ENCODE data around the gene ZNF385B. TPM values are rescaled to one million over a fixed set of nuclear protein-coding genes. Genes with fewer than 3 reads are reported as not detected.

ZNF385B gene
- total and polyA plus RNA-seq, 4 donors, result 3.0 to 7.2 (median 3.9) TPM

DNA sequence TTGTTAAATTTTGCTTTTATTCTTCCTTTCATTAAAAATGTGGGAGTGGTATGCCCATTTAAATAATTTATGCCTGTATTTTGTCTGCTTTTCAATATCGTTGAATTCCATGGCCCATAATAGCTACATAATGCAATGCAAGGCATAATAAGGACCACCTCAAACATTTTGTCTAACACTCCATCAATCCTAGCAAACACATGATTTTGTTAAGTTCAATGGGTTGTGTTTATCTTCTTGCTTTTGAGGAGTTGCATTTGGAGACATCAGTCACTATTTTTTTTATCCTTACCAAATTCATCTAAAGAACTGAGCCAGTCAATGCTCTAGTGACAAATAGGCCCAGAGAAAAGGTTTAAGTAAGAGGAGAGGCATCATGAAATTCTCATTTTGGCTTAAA lies 145.5 kb downstream of the ZNF385B start:
- WGBS, result 94% methylated on average over 1 of the region's 1 CpG

DNA sequence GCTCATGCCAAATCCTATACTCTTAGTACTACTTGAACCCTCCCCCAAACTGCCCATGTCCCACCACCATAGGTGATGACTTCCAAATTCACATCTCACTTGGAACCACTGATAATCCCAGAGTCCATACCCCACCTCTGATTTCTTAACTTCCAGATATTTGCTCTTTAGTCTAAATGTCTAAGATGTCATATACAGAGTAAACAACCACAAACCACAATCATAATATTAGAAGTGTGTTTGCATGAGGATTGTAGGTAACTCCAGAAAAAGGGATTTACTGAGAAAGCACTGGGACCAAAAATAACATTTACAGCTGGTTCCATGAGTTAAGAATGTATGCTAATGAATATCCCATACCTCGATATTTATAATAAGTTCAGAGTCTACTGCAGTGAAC lies 146.2 kb downstream of the ZNF385B start:
- no peaks in the 10 kb centered on the region for H3K4me1 ChIP-seq (ENCODE audit: control insufficient read depth in 4 of 4, insufficient read depth in 4 of 4, low read length in 3 of 4)
- TF ChIP-seq, protein P1, sequence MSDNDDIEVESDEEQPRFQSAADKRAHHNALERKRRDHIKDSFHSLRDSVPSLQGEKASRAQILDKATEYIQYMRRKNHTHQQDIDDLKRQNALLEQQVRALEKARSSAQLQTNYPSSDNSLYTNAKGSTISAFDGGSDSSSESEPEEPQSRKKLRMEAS (IDR thresholded peaks at IDR 0.05), result no peak
- TF ChIP-seq RXRA (IDR thresholded peaks at IDR 0.05) (no peak), HNF4G (IDR thresholded peaks at IDR 0.05) (no peak), NR2F2 (IDR thresholded peaks at IDR 0.05) (no peak), FOXA1 (IDR thresholded peaks at IDR 0.05) (no peak), TAF1 (conservative IDR thresholded peaks at IDR 0.05) (no peak), ATF3 (IDR thresholded peaks at IDR 0.05) (no peak), JUND (IDR thresholded peaks at IDR 0.05) (no peak)
- TF ChIP-seq, protein P2, sequence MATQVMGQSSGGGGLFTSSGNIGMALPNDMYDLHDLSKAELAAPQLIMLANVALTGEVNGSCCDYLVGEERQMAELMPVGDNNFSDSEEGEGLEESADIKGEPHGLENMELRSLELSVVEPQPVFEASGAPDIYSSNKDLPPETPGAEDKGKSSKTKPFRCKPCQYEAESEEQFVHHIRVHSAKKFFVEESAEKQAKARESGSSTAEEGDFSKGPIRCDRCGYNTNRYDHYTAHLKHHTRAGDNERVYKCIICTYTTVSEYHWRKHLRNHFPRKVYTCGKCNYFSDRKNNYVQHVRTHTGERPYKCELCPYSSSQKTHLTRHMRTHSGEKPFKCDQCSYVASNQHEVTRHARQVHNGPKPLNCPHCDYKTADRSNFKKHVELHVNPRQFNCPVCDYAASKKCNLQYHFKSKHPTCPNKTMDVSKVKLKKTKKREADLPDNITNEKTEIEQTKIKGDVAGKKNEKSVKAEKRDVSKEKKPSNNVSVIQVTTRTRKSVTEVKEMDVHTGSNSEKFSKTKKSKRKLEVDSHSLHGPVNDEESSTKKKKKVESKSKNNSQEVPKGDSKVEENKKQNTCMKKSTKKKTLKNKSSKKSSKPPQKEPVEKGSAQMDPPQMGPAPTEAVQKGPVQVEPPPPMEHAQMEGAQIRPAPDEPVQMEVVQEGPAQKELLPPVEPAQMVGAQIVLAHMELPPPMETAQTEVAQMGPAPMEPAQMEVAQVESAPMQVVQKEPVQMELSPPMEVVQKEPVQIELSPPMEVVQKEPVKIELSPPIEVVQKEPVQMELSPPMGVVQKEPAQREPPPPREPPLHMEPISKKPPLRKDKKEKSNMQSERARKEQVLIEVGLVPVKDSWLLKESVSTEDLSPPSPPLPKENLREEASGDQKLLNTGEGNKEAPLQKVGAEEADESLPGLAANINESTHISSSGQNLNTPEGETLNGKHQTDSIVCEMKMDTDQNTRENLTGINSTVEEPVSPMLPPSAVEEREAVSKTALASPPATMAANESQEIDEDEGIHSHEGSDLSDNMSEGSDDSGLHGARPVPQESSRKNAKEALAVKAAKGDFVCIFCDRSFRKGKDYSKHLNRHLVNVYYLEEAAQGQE (IDR thresholded peaks at IDR 0.05), result no peak
- TF ChIP-seq, protein P3, sequence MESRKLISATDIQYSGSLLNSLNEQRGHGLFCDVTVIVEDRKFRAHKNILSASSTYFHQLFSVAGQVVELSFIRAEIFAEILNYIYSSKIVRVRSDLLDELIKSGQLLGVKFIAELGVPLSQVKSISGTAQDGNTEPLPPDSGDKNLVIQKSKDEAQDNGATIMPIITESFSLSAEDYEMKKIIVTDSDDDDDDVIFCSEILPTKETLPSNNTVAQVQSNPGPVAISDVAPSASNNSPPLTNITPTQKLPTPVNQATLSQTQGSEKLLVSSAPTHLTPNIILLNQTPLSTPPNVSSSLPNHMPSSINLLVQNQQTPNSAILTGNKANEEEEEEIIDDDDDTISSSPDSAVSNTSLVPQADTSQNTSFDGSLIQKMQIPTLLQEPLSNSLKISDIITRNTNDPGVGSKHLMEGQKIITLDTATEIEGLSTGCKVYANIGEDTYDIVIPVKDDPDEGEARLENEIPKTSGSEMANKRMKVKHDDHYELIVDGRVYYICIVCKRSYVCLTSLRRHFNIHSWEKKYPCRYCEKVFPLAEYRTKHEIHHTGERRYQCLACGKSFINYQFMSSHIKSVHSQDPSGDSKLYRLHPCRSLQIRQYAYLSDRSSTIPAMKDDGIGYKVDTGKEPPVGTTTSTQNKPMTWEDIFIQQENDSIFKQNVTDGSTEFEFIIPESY (IDR thresholded peaks at IDR 0.05), result no peak
- no peak overlapping the region for H3K27ac ChIP-seq (ENCODE audit: low read depth in 1 of 2, low read length in 2 of 2)
- no peak overlapping the region for H3K9ac ChIP-seq (ENCODE audit: low read depth in 1 of 2, low read length in 2 of 2)
- H3K4me3 ChIP-seq (ENCODE audit: low read depth in 1 of 3, low read length in 3 of 3), result no peak overlapping the region
- no peaks in the 10 kb centered on the region for H3K9me3 ChIP-seq (ENCODE audit: control insufficient read depth in 4 of 4, low read length in 3 of 4)
- no peaks in the 10 kb centered on the region for H3K27me3 ChIP-seq (ENCODE audit: control insufficient read depth in 4 of 4, insufficient read depth in 4 of 4, low read length in 3 of 4)
- H3K36me3 ChIP-seq (ENCODE audit: control insufficient read depth in 4 of 4, insufficient read depth in 3 of 4, low read depth in 1 of 4, low read length in 3 of 4), result no peaks in the 10 kb centered on the region
- no peak for DNase-seq (ENCODE audit: low spot score)
- 90% methylated on average over 1 of the region's 1 CpG for WGBS

More for the DNA sequence above, 145.5 kb downstream of the ZNF385B start:
- Histone ChIP-seq H3K4me3 (ENCODE audit: low read depth in 1 of 3, low read length in 3 of 3) (no peak overlapping the region), H3K4me1 (ENCODE audit: control insufficient read depth in 4 of 4, insufficient read depth in 4 of 4, low read length in 3 of 4) (no peaks in the 10 kb centered on the region), H3K9me3 (ENCODE audit: control insufficient read depth in 4 of 4, low read length in 3 of 4) (no peaks in the 10 kb centered on the region), H3K27me3 (ENCODE audit: control insufficient read depth in 4 of 4, insufficient read depth in 4 of 4, low read length in 3 of 4) (no peaks in the 10 kb centered on the region), H3K27ac (ENCODE audit: low read depth in 1 of 2, low read length in 2 of 2) (no peak overlapping the region), H3K9ac (ENCODE audit: low read depth in 1 of 2, low read length in 2 of 2) (no peak overlapping the region), H3K36me3 (ENCODE audit: control insufficient read depth in 4 of 4, insufficient read depth in 3 of 4, low read depth in 1 of 4, low read length in 3 of 4) (no peaks in the 10 kb centered on the region)
- TF ChIP-seq RAD21 (IDR thresholded peaks at IDR 0.05) (no peak), HNF4A (conservative IDR thresholded peaks at IDR 0.05) (no peak), ATF3 (IDR thresholded peaks at IDR 0.05) (no peak), NR2F2 (IDR thresholded peaks at IDR 0.05) (no peak), JUND (IDR thresholded peaks at IDR 0.05) (no peak), GABPA (IDR thresholded peaks at IDR 0.05 in 1 of 2, conservative IDR thresholded peaks at IDR 0.05 in 1 of 2) (no peak), RXRA (IDR thresholded peaks at IDR 0.05) (no peak)
- TF ChIP-seq, protein P1 (IDR thresholded peaks at IDR 0.05), result no peak
- no peak for DNase-seq (ENCODE audit: low spot score)
